Left kidney (tissue), 2 donors: ENCODE data around the gene PRKN. TPM values are rescaled to one million over a fixed set of nuclear protein-coding genes. Genes with fewer than 3 reads are reported as not detected.

Source experiments
- DNase-seq: peaks from one replicate; pipeline ENCODE4 v3.0.0-alpha.2; 2013
- polyA plus RNA-seq: library from polyadenylated mRNA; unstranded; fragments of 120-200 nt; gene quantifications from one replicate; pipeline ENCODE4 v1.2.1, GENCODE V29; 2013; ENCODE audit not compliant: insufficient read length

The PRKN gene
- polyA plus RNA-seq, 1 donor = 7.7 TPM

GRCh38 chr6:162181741-162182401, 545.7 kb downstream of the PRKN start:
- no peak for DNase-seq

DNA sequence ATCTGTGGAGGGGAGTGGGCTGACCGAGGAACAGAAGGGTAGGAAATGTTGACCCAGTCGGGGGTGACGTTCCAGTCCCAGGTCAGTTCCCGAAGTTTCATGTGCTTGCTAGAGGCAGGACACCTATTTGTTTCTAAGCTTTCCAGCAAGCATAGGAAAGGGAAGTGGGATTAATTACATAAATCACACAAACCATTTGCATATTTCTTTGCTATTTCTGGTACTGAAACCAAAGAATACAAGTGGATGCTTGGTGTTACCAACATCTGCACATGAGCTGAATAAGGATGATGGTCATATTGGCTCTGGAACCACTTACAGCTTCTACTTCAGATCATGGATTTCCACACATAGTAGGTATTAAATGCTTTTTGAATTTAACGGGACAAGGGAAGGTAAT, 546.5 kb downstream of the PRKN start:
- DNase-seq = no peak

DNA sequence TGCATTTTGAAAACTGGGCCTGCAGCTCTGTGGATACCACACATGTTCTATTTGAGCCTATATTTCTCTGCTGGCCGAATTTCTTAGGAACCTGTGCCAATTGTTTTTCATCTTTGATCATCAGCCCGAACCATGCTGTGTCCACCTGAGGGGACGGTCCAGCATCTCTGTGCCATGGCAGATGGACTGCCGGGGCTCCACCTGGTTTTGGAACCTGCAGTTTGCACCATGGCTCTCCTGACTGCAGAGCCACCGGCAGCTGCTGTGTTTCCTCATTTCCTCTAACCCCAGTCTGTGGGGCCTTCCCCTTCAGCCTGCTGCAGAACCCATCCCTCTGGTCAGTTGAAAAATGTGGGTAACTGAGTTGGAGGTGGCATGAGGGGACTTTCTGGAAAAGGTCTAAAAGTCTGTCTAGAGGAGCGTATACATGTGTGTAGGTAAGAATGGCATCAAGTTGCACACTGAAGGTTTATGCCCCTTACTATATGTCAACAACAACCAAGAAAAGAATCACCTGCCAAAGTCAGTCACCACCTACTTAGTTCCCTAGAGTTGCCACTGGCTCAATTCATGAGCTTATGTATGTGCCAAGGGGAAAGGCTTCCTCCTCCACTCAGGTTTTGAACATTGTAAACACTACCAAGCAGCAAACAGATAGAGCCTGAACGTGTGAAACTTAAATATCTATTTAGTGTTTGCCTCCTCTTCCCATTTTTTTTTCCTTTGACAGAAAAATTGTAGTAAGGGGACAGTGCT, 548.2 kb downstream of the PRKN start:
- no peak for DNase-seq

- no peak for DNase-seq
These were observed 548.9 kb downstream of the PRKN start for GRCh38 chr6:162178666-162179065.

- no peak for DNase-seq
These were observed 549.3 kb downstream of the PRKN start for GRCh38 chr6:162178266-162178665.

DNA sequence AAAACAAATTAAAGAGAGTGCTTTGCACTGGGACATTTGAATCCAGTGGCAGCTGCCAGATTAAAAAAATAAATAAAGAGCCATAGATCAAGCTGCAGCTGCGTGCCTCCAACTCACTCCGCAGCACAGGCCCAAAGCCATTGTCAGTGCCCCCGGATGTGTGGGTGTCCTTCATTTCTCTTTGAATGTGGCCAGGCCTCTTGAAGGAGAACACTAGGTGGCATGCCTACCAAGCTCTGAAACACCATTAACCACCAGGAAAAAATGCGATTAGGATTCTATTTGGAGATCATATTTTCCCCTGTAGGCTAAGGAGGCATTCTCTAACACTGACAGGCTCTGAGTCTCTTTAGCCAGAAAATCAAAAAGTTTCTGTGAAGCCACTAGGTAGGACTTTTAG, 549.8 kb downstream of the PRKN start:
- DNase-seq = peak; percentile 29

DNA sequence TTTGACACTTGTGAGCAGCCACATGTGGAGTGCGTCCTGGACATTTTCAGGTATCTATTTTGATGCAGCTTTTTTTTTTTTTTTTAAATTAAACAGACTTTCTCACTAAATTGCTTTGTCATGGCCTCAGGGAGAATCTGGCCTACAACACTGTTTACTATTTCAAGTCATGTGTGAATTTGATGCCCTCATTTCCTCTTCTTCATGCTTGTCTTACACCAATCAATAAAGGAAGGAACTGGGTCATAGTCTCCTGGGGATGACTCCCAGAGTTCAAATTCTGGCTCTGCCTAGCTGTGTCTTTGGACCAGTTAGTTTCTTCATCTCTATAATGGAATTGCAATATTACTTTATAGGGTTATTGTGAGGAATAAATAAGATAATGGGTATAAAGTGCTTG, 554.1 kb downstream of the PRKN start:
- DNase-seq = no peak

- DNase-seq = no peak
These were observed 562.1 kb downstream of the PRKN start for GRCh38 chr6:162165479-162165878.

DNA sequence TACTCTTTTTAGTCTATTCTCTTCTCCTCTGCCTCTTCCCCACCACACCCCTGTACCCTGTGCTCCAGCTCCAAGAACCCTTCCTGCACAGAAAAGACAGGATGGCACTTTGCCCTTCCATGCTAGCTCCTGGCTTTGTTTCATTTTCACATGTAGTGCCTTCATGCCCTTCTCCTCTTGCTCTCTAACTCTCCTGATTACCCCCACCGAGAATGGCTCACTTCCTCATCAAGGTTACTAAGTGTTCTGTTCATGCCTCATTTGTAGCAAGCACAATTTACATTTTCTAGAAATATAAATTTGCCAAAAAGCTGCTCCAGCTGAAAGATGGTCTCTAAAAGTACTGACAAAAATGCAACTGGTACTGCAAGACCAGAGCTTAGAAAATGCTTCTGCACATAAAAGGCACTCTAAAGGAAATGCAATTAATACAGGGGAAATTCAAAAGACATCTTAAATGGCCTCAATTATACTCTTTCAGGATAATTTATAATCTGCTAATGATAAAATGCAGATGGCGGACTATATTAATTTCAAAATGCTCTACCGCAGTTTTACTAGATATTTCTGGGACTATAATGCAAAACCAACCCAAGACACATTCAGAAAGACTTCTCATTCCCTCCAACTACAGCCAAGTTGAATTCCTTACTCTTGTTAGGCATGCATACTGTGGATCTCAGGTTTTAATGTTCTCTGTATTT, 570.2 kb downstream of the PRKN start:
- DNase-seq = no peak

DNA sequence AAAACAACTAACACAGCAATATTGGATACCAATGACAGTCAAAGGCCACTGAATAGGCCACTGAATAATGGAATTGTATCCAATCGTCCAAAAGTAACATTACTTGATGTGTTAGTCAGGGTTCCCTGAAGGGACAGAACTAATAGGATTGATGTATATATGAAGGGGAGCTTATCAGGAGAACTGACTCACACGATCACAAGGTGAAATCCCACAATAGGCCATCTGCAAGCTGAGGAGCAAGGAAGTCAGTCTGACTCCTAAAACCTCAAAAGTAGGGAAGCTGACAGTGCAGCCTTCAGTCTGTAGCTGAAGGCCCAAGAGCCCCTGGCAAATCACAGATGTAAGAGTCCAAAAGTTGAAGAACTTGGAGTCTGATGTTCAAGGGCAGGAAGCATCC, 571.4 kb downstream of the PRKN start:
- DNase-seq = no peak

GRCh38 chr6:162154930-162155329, 572.6 kb downstream of the PRKN start:
- no peak for DNase-seq

DNA sequence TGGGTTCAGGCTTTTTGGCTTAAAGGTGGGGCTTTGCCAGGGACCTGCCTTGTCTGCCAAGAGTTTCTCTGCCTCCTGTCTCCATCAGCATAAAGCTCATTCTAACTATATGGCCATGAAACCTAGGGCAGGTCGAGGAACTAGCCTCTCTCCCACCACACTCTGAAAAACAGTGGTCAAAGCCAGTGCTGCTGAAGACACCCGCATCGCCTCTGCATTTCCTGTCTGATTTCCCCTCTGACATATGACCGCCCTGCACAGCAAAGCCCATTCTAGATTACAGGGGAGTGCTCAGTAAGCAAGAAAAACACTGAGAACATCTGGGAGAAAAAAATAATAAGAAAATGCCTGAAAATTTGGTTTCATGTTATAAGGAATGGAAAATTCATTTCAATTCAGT, 573.6 kb downstream of the PRKN start:
- DNase-seq = no peak

DNA sequence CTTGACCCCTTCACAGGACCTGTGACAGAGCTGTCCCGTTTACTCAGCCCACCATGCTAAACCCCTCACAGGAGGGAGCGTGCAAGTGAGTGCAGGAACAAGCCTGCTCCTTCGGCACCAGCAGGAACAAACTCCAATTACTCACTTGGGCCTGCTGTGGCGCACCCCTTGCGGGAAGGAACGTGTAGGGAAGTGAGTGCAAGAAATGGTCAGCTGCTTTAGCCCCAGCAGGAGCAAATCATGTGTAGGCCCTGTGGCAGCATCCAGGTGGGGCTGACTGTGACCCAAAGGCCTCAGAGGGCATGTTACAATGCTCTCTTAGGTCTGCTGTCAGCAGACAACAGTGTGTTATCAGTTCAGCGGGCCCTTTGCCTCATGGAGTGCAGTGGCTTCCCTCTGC, 574.4 kb downstream of the PRKN start:
- DNase-seq = no peak

- DNase-seq = no peak
These were observed 576.4 kb downstream of the PRKN start for GRCh38 chr6:162151021-162151665.

DNA sequence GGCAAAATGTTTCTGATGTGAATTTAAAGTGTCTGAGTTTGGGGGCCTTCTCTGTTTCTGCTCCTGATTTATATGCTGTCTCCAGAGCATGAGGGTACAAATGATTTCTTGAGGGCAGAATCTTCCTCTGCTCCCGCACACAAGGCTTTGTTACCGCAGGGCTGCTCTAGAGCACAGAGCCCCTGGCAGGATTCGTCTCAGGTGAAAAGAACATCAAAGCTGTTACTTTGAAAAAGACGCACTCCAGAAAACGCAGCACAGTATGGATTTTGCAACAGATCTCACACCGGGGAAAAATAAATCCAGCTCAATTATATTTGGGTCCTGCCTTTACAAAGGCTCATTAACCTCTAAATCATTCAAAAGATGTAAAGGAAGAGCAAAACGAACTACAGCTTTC, 577.3 kb downstream of the PRKN start:
- DNase-seq = no peak

- DNase-seq = no peak
These were observed 577.8 kb downstream of the PRKN start for GRCh38 chr6:162149786-162150185.

DNA sequence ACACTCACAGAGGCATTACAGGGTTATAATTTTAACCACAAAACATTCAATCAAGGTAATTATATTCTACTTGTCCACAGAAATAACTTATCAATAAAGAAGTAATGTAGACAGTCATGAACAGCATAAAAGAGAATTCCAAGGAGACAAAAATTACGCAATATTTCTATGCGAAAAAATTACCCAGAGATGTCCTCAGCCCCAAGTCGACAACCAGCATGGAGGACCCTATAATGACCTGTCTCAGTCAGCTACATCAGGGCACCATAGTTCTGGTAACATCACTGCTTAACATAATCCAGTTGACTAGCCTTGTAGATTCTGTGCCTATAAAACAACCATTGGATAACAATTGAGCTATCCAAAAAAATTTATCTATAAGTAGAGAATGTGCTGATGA, 579.8 kb downstream of the PRKN start:
- no peak for DNase-seq

GRCh38 chr6:162147281-162147680, 580.3 kb downstream of the PRKN start:
- DNase-seq = no peak

DNA sequence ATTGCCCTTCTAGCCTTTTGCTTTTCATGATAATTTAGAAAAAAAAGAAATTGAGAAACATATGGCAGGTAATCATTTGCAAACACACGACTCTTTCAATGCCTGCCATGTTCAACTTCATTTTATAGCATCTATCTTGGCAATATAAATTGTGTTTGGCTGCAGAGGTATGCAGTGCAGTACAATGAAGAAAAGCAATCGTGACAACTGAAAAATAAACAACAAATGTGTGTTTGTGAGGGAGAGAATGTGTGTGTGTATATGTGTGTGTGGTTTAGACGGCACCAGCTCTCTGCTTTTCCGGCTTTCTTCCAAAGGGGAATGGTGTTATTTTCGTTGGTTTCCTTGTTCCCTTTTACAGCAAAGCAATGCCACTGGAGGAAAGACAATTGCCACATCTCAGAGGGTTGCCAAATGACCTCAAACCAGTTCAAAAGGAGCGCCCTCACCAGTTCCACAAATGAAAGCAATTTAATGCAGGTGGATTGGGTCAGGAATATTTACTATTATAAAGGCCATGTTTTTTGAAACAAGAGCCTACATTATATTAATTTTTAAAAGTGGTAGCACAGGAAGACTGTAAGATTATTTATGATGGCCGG, 587.2 kb downstream of the PRKN start:
- no peak for DNase-seq

- no peak for DNase-seq
These were observed 601.9 kb downstream of the PRKN start for GRCh38 chr6:162125659-162126058.

DNA sequence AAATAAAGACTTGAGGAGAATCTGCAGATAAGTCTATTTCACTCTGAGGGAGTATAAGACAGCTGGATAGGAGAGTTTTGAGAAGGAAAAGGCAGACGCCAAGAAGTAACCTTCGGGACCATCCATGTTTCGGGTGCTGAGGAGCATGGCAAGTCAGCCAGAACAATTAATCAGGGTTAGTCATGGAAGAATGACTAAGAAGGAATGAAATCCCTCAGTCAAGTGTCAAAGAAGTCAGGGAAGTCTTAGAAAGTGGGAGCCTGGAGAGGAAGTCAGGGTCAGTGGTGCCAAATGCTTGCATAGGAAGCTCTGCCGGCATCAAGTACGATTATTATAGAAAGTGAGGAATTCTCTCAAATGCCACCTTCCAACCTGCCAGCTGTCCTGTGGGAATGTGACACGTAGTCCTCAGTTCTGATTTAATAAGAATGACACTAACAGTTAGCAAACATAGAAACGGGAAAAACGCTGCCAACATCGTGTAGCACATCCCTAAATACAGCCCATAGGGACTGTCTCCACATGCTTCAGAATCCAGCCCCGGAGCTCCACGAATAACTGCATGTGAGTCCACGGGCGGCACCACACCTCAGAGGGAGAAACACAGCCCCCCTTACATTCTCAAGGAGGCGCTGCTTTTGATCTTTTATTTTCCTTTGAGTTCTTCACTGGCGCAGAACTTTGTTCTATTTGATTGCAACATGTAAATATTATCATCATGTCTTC, 602.7 kb downstream of the PRKN start:
- DNase-seq = no peak

DNA sequence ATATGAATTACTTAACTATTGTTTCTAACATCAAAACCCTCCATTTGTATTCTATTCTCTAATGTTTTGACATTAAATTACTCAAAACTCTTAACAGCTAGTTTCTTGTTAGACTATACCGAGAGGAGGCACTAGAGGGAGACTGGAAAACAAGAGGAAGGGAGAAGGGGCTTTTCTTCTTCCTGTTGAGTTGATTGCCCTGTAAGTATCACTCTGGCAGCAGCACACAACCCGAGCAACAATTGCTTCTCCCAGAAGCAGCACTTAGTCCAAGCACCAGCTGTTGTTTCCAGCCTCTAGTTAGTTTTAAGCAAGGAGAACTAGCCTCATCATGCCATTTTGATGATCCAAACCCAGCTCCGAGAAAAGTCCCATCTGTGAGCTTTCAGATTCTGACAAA, 603.8 kb downstream of the PRKN start:
- no peak for DNase-seq
